Liver (tissue), 9 donors: ENCODE data around the gene CHERP. TPM values are rescaled to one million over a fixed set of nuclear protein-coding genes. Genes with fewer than 3 reads are reported as not detected.

Experiments used
- DNase-seq: peaks from one replicate; pipeline ENCODE4 v3.0.0-alpha.2; 2017; ENCODE audit warnings: low spot score
- H3K27ac ChIP-seq, 2 donors: one replicate each; pipeline ENCODE4 v1.7.0; 2013; ENCODE audit warnings: inconsistent platforms in 2 of 2, low read length in 2 of 2, control low read depth in 1 of 2, low read depth in 1 of 2, mild to moderate bottlenecking in 1 of 2
- H3K27me3 ChIP-seq, 4 donors: one replicate each; pipeline versions ENCODE4 v1.6.1 to v1.7.0; 2013; ENCODE audit warnings: low read length in 3 of 4, inconsistent platforms in 1 of 4, mild to moderate bottlenecking in 1 of 4, moderate library complexity in 1 of 4; ENCODE audit not compliant: control insufficient read depth in 4 of 4, insufficient read depth in 4 of 4
- H3K36me3 ChIP-seq, 4 donors: one replicate each; pipeline versions ENCODE4 v1.6.1 to v1.7.0; 2013; ENCODE audit warnings: low read length in 3 of 4, mild to moderate bottlenecking in 3 of 4, low read depth in 1 of 4, moderate library complexity in 1 of 4; ENCODE audit not compliant: control insufficient read depth in 4 of 4, insufficient read depth in 3 of 4
- H3K4me1 ChIP-seq, 4 donors: one replicate each; pipeline versions ENCODE4 v1.6.1 to v1.7.0; 2013; ENCODE audit warnings: low read length in 3 of 4, mild to moderate bottlenecking in 3 of 4, moderate library complexity in 1 of 4; ENCODE audit not compliant: control insufficient read depth in 4 of 4, insufficient read depth in 4 of 4
- H3K4me3 ChIP-seq, 3 donors: one replicate each; pipeline versions ENCODE4 v1.6.1 to v1.7.0; 2013; ENCODE audit warnings: low read length in 3 of 3, control low read depth in 1 of 3, low read depth in 1 of 3, mild to moderate bottlenecking in 1 of 3
- H3K9ac ChIP-seq, 2 donors: one replicate each; pipeline ENCODE4 v1.7.0; 2013; ENCODE audit warnings: low read length in 2 of 2, mild to moderate bottlenecking in 2 of 2, moderate library complexity in 2 of 2, control low read depth in 1 of 2, low read depth in 1 of 2
- H3K9me3 ChIP-seq, 4 donors: one replicate each; pipeline versions ENCODE4 v1.6.1 to v1.7.0; 2013; ENCODE audit warnings: low read length in 3 of 4; ENCODE audit not compliant: control insufficient read depth in 4 of 4
- ATF3 ChIP-seq: IDR thresholded peaks from 2 replicates; pipeline ENCODE4 v1.6.1; 2016; ENCODE audit warnings: antibody characterized with exemption
- CTCF ChIP-seq: fragments of 150-350 bp; IDR thresholded peaks from 2 replicates; pipeline ENCODE4 v1.5.1; 2017; ENCODE audit warnings: improper control_type of control experiment, low read depth, low read length; ENCODE audit not compliant: missing input control
- EGR1 ChIP-seq, 2 donors: IDR thresholded peaks; 2 replicates each; pipeline ENCODE4 v1.6.1; 2016 to 2018; ENCODE audit warnings: antibody characterized with exemption in 2 of 2, low read depth in 2 of 2
- FOXA1 ChIP-seq: IDR thresholded peaks from 2 replicates; pipeline ENCODE4 v1.6.1; 2016; ENCODE audit warnings: antibody characterized with exemption
- FOXA2 ChIP-seq: IDR thresholded peaks from 2 replicates; pipeline ENCODE4 v1.6.1; 2016; ENCODE audit warnings: antibody characterized with exemption
- GABPA ChIP-seq, 2 donors: IDR thresholded peaks in 1 of 2; conservative IDR thresholded peaks in 1 of 2; 2 replicates each; pipeline ENCODE4 v1.6.1; 2016; ENCODE audit warnings: antibody characterized with exemption in 2 of 2, mild to moderate bottlenecking in 1 of 2, moderate library complexity in 1 of 2
- HNF4A ChIP-seq, 2 donors: conservative IDR thresholded peaks; 2 replicates each; pipeline ENCODE4 v1.6.1; 2016; ENCODE audit warnings: antibody characterized with exemption in 2 of 2, mild to moderate bottlenecking in 2 of 2
- HNF4G ChIP-seq: IDR thresholded peaks from 2 replicates; pipeline ENCODE4 v1.6.1; 2016; ENCODE audit warnings: antibody characterized with exemption
- JUND ChIP-seq, 2 donors: IDR thresholded peaks; 2 replicates each; pipeline ENCODE4 v1.6.1; 2016; ENCODE audit warnings: antibody characterized with exemption in 2 of 2
- MAX ChIP-seq: IDR thresholded peaks from 2 replicates; pipeline ENCODE4 v1.6.1; 2016; ENCODE audit warnings: antibody characterized with exemption
- NR2F2 ChIP-seq: IDR thresholded peaks from 2 replicates; pipeline ENCODE4 v1.6.1; 2016; ENCODE audit warnings: antibody characterized with exemption
- RAD21 ChIP-seq, 2 donors: IDR thresholded peaks; 2 replicates each; pipeline ENCODE4 v1.6.1; 2016; ENCODE audit warnings: antibody characterized with exemption in 2 of 2, mild to moderate bottlenecking in 2 of 2
- REST ChIP-seq: IDR thresholded peaks from 2 replicates; pipeline ENCODE4 v1.6.1; 2016; ENCODE audit warnings: antibody characterized with exemption, mild to moderate bottlenecking
- RXRA ChIP-seq, 2 donors: IDR thresholded peaks; 2 replicates each; pipeline ENCODE4 v1.6.1; 2017 to 2018; ENCODE audit warnings: antibody characterized with exemption in 2 of 2, mild to moderate bottlenecking in 1 of 2
- SP1 ChIP-seq: IDR thresholded peaks from 2 replicates; pipeline ENCODE4 v1.6.1; 2018; ENCODE audit warnings: antibody characterized with exemption, mild to moderate bottlenecking
- TAF1 ChIP-seq: conservative IDR thresholded peaks from 2 replicates; pipeline ENCODE4 v1.6.1; 2016; ENCODE audit warnings: antibody characterized with exemption, mild to moderate bottlenecking
- YY1 ChIP-seq: IDR thresholded peaks from 2 replicates; pipeline ENCODE4 v1.6.1; 2016; ENCODE audit warnings: antibody characterized with exemption, mild to moderate bottlenecking
- ZBTB33 ChIP-seq: IDR thresholded peaks from 2 replicates; pipeline ENCODE4 v1.6.1; 2016; ENCODE audit warnings: antibody characterized with exemption
- WGBS: extraction: QIAGEN DNeasy Blood & Tissue Kit; methylation state at CpG from one replicate; pipeline ENCODE4 v1.1.7; 2013; 5-methylcytosine and 5-hydroxymethylcytosine counted together
- polyA plus RNA-seq, 2 donors: library from polyadenylated mRNA; stranded (reverse) in 1 of 2; unstranded in 1 of 2; fragments of 200-250 nt in 1 of 2; fragments of >200 nt in 1 of 2; fragmentation: Nextera tagmentation in 1 of 2; extraction: Ambion mirVana in 1 of 2; gene quantifications; one replicate each; pipeline versions ENCODE4 v1.2.1 to v1.2.3, GENCODE V29; 2013 to 2015
- total RNA-seq, 2 donors: library from RNA; depleted of rRNA; stranded (reverse); fragments of >200 nt; gene quantifications; one replicate each; pipeline ENCODE4 v1.2.3, GENCODE V29; 2014
- donor health status: healthy.
- donor health status: healthy.
- donor health status: healthy.
- donor health status: healthy.
- donor health status: healthy.

Gene CHERP
- total and polyA plus RNA-seq, 4 donors = 8.5 to 14.0 (median 9.0) TPM

GRCh38 chr19:16532440-16533234, 9.6 kb downstream of the CHERP start:
- H3K27ac ChIP-seq = no peak overlapping the region
- no peak overlapping the region for H3K9ac ChIP-seq
- no peaks in the 10 kb centered on the region for H3K9me3 ChIP-seq
- H3K4me1 ChIP-seq = peaks cover 0 to 7% (median 4%) of the 10 kb centered on the region in 4 donors
- TF ChIP-seq CTCF = no peak
- TF ChIP-seq MAX = no peak
- TF ChIP-seq RAD21 (IDR thresholded peaks at IDR 0.05) = no peak
- TF ChIP-seq ZBTB33 = no peak
- TF ChIP-seq FOXA1 = no peak
- no peak for TF ChIP-seq FOXA2
- TF ChIP-seq SP1 = no peak
- TF ChIP-seq HNF4G = no peak
- no peak for TF ChIP-seq YY1
- TF ChIP-seq ATF3 = no peak
- no peak for TF ChIP-seq REST
- TF ChIP-seq RXRA (IDR thresholded peaks at IDR 0.05) = no peak
- TF ChIP-seq JUND (IDR thresholded peaks at IDR 0.05) = no peak
- no peak for TF ChIP-seq TAF1
- TF ChIP-seq HNF4A (conservative IDR thresholded peaks at IDR 0.05) = no peak
- TF ChIP-seq NR2F2 = no peak
- no peak for TF ChIP-seq EGR1 (IDR thresholded peaks at IDR 0.05; ENCODE audit: low read depth in 2 of 2)
- TF ChIP-seq GABPA (IDR thresholded peaks at IDR 0.05 in 1 of 2, conservative IDR thresholded peaks at IDR 0.05 in 1 of 2) = no peak
- DNase-seq = no peak
- H3K27me3 ChIP-seq = no peaks in the 10 kb centered on the region
- peaks cover 40 to 91% (median 53%) of the 10 kb centered on the region in 4 donors for H3K36me3 ChIP-seq
- WGBS = 97% methylated on average over 47 of the region's 47 CpGs
- H3K4me3 ChIP-seq = no peak overlapping the region
